Left renal cortex interstitium (tissue), 4 donors: ENCODE data around the gene LYPD6. TPM values are rescaled to one million over a fixed set of nuclear protein-coding genes. Genes with fewer than 3 reads are reported as not detected.

Experiments
- DNase-seq, 4 donors: peaks; one replicate each; pipeline ENCODE4 v3.0.0-alpha.2; 2013; ENCODE audit warnings: low read depth in 4 of 4, low spot score in 2 of 4, missing footprints in 1 of 4
- polyA plus RNA-seq, 4 donors: library from polyadenylated mRNA; unstranded; fragments of 120-200 nt; gene quantifications; one replicate each; pipeline ENCODE4 v1.2.1, GENCODE V29; 2013; ENCODE audit not compliant: insufficient read length in 4 of 4

LYPD6 gene
- polyA plus RNA-seq, 4 donors: 15.9 to 20.5 (median 17.5) TPM

- no peak for DNase-seq
Observed at GRCh38 chr2:149346272-149346671, 15.9 kb downstream of the LYPD6 start.

- no peak for DNase-seq
Observed at GRCh38 chr2:149348291-149348690, 17.9 kb downstream of the LYPD6 start.

GRCh38 chr2:149353421-149353820, 23.0 kb downstream of the LYPD6 start:
- no peak for DNase-seq

- DNase-seq: no peak
Observed at GRCh38 chr2:149355716-149356422, 25.5 kb downstream of the LYPD6 start.

GRCh38 chr2:149357058-149357457, 26.7 kb downstream of the LYPD6 start:
- no peak for DNase-seq

GRCh38 chr2:149360106-149360505, 29.7 kb downstream of the LYPD6 start:
- no peak for DNase-seq

GRCh38 chr2:149363958-149364357, 33.6 kb downstream of the LYPD6 start:
- DNase-seq: no peak

- no peak for DNase-seq
Observed at GRCh38 chr2:149364839-149365238, 34.5 kb downstream of the LYPD6 start.

GRCh38 chr2:149365931-149366583, 35.7 kb downstream of the LYPD6 start:
- DNase-seq: no peak

- DNase-seq: no peak
Observed at GRCh38 chr2:149370061-149370775, 39.8 kb downstream of the LYPD6 start.

GRCh38 chr2:149371476-149371875, 41.1 kb downstream of the LYPD6 start:
- no peak for DNase-seq

GRCh38 chr2:149375801-149376361, 45.5 kb downstream of the LYPD6 start:
- DNase-seq: no peak

- DNase-seq: no peak
Observed at GRCh38 chr2:149380205-149380604, 49.8 kb downstream of the LYPD6 start.

GRCh38 chr2:149383340-149383739, 53.0 kb downstream of the LYPD6 start:
- no peak for DNase-seq

- no peak for DNase-seq
Observed at GRCh38 chr2:149385350-149385749, 55.0 kb downstream of the LYPD6 start.

- DNase-seq: no peak
Observed at GRCh38 chr2:149387411-149387810, 57.0 kb downstream of the LYPD6 start.

GRCh38 chr2:149388120-149388816, 57.9 kb downstream of the LYPD6 start:
- no peak for DNase-seq

- no peak for DNase-seq
Observed at GRCh38 chr2:149389506-149390167, 59.2 kb downstream of the LYPD6 start.

GRCh38 chr2:149393614-149394013, 63.2 kb downstream of the LYPD6 start:
- no peak for DNase-seq

- DNase-seq: no peak
Observed at GRCh38 chr2:149394864-149395263, 64.5 kb downstream of the LYPD6 start.
